ENCODE measurements around the gene SLC28A2.
"Not testable (repeated sequence)": the region's sequence is repeated elsewhere in the genome, so short reads cannot be mapped to it uniquely, and the experiment has no call there.

DNA sequence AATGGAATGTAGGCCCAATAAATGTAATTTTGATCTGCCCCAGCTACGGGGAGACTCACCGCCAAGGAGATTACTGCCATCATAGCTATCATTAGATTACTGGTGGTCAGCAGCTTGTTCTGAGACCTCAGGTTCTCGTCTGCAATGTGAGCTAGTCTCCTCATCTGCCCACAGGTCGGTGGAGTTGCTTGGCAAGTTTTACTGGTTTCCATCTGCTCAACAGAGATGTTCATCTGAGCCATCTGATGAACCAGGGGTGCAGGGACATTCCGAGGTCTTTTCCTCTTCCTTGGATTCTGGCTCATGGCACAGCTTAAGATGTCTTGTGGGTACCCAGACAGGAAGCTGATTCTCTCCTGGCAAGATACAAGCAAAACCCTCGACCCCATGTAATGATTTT lies 15.2 kb upstream of the SLC28A2 start:
- TF ChIP-seq POLR2A, CTCF, POLR2AphosphoS5, EP300 (IDR thresholded peaks at IDR 0.05): not testable (repeated sequence)

All from stomach (tissue), 4 donors.